C4-2B (cell line): ENCODE results near the gene JHY.

Experiments
- H3K27ac ChIP-seq: fragments of 450-650 bp; 2 replicates; pipeline ENCODE4 v1.5.1; 2017
- ZFX ChIP-seq: fragments of 450-650 bp; IDR thresholded peaks from 2 replicates; pipeline ENCODE4 v1.6.1; 2017
- TF ChIP-seq, protein P1 (sequence below): fragments of 450-650 bp; conservative IDR thresholded peaks from 2 replicates; pipeline ENCODE4 v1.5.1; 2017; ENCODE audit warnings: mild to moderate bottlenecking

Gene JHY

DNA sequence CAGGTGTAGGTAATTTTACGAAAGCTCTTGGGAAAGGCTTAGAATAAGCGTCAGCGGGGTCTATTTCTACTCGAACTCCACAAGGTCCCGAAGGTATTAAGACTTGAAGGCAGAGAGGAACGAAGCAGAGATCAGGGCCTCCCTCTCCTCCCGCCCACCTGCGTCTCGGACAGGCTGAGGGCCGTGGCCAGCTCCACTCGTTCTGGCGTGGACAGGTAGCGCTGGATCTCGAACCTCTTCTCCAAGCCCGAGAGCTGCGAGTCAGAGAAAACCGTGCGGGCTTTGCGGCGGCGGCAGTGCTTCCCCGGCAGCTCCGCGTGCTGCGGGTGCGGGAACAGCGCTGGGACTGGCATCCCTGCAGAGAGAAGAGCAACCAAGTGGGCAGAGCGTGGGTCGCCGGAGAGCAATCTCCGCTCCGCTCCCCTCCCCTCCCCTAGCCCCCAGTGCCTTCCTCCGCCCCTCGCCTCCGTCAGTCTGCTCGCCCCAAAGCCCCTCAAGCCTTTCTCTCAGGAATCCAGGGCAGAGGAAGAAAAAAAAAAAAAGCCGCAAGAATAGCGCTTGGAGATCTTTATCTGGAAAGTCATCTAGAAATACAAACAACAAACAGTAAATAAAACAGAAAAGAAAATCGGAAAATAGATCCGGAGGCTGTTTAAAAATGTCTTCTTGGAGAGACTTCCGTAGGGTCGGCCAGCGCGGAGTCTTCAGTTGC, 96.7 kb downstream of the JHY start:
- TF ChIP-seq, protein P1, sequence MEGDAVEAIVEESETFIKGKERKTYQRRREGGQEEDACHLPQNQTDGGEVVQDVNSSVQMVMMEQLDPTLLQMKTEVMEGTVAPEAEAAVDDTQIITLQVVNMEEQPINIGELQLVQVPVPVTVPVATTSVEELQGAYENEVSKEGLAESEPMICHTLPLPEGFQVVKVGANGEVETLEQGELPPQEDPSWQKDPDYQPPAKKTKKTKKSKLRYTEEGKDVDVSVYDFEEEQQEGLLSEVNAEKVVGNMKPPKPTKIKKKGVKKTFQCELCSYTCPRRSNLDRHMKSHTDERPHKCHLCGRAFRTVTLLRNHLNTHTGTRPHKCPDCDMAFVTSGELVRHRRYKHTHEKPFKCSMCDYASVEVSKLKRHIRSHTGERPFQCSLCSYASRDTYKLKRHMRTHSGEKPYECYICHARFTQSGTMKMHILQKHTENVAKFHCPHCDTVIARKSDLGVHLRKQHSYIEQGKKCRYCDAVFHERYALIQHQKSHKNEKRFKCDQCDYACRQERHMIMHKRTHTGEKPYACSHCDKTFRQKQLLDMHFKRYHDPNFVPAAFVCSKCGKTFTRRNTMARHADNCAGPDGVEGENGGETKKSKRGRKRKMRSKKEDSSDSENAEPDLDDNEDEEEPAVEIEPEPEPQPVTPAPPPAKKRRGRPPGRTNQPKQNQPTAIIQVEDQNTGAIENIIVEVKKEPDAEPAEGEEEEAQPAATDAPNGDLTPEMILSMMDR, result no peak
- TF ChIP-seq ZFX, result no peak
- H3K27ac ChIP-seq, result no peak overlapping the region

DNA sequence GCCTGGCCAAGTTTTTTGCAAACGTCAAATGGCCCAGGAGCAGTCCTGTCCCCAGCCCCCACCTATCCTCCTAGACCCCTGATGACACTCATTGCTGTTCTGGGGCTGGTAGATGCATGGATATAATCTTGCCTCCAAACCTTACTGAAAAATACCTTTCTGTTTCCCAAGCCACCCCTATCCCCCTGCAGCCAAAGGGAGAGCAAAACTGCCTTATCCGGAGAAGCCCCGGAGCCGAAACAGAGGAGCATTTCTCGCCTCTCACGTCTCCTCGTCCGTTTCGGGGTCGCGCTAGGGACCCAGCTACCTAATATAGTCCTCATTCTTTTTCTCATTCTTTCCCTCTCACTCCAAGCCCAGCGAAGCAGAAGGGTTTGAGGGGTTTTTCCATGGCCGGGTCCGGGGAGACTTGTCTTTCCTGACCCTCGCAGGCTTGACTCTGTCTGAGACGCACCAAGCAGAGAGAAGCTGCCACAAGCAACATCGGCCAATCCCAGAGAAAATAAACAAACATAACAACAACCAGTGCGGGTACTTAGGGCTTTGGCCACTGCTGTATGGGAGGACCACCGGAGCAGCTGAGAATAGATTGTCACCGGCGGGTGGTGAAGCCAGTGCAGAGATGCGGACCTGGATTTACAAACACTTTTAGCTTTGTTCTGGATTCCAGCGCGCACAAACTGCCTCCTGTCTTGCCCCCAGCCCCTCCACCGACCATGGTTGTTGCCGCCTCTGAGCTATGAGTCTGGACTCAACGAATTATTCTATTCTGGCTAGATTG, 97.4 kb downstream of the JHY start:
- TF ChIP-seq, protein P1, result no peak
- no peak overlapping the region for H3K27ac ChIP-seq

- no peak within 1 kb of the TSS for H3K27ac ChIP-seq
- no peak for TF ChIP-seq ZFX
Measured at GRCh38 chr11:122981388-122982264, 99.1 kb downstream of the JHY start, which contains the start of gene BSX. BSX (minus strand) TSS chr11:122981834; CDS start chr11:122981671, 163 bp downstream.

DNA sequence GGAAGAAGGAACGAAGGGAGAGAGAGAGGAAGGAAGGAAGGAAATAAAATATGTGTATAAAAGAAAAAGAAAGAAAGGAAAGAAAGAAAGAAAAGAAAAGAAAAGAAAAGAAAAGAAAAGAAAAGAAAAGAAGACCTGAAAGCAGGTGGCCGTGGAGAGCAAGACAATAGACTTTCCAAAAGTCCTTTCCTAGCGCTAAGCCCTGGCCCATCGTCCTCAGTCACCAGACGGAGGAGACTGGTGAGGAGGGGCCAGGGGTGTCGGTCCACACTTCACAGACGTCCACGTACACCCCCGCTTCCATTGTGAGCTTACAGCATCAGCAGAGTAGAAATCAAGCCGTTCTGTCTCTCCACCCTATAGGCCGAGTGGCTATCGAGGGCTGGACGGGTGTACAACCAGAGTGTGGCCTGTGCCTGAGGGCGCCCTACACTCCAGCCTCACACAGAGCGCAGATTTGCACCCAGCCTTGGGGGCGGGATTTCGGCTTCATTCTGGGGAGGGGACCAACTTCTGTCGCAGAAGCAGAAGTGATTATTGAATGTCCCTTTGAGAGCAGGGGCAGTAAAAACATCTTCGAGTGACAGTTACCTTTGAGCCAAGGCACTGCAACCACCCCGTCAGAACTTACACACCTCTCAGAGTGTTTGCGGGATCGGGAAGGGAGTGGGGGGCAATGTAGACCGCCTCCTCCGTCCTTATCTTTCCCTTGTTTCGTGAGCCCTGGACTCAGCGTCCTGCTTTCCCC, 101.1 kb downstream of the JHY start:
- no peak overlapping the region for H3K27ac ChIP-seq

DNA sequence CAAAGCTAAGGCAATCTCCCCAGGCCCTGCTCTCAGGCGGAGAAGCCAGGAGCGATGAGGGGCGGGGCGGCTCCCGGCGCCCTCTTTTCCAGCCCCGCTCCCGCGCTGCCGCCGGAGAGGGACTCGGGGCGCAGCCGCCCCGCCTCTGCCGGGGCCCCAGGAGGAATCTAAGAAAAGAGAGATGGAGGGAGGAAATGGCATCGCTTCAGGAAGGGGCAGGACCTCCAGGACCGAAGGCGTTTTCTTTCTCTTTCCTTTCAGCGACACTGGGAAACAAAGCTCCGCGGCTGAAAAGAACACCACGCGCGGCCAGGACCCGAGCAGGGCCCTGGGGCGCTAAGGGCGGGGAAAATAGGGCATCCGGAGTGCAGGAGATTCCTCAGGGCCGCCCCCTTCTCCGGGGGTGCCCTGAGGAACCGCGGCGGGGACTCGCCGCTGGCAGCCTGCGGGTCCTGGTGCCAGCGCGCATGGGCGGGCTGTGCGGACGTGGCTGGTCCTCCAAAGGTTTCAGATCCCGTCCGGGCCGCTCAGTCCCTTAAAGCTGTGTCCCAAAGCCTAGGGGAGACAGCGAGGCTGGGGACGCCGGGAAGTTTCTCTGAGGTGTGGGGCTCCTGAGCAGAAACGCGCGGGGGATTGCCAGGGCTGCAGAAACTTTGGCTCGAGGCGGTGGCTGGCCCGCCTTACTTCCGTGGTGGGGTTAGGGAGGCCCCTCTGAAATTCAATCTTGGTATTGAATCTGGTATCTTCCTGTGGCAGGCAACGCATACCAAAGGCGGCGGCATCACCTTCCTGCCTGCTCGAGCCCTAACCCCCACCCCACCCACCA, 101.8 kb downstream of the JHY start:
- no peak overlapping the region for H3K27ac ChIP-seq
- TF ChIP-seq, protein P1, result no peak
- TF ChIP-seq ZFX, result no peak

More for the DNA sequence above, 101.1 kb downstream of the JHY start:
- TF ChIP-seq ZFX, result no peak
- TF ChIP-seq, protein P1, result no peak

DNA sequence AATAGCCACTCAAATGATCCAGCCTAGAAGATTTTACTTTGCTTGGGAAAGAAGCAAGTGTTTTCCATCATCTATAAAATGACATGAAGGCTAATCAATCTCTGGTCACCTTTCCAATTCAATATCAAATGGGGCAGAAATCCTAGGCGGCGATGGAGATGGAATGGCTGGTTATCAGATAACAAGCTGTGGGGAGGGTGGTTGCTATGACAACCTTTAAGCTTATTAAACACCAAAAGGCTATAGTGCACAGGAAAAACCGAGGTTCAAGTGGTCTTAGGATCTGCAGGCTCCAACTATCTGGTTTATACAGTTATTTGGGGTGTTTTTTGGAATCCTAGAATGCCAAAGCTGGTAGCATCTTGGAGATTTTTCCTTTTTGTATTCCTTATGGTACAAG, 113.0 kb downstream of the JHY start:
- no peak for TF ChIP-seq ZFX
- TF ChIP-seq, protein P1, result no peak

More for the DNA sequence above, 113.0 kb downstream of the JHY start:
- H3K27ac ChIP-seq, result no peak overlapping the region
